ENCODE data around the gene VSIG4. TPM values are rescaled to one million over a fixed set of nuclear protein-coding genes. Genes with fewer than 3 reads are reported as not detected.

Gene VSIG4
- total RNA-seq, 4 donors from 2014 or later, result 8.7 to 20.4 (median 14.7) TPM

GRCh38 chrX:66038115-66038514 lies 1.8 kb downstream of the VSIG4 start:
- TF ChIP-seq EP300 (IDR thresholded peaks at IDR 0.05) (no peak), POLR2A (IDR thresholded peaks at IDR 0.05) (no peak), CTCF (IDR thresholded peaks at IDR 0.05) (no peak), POLR2AphosphoS5 (IDR thresholded peaks at IDR 0.05) (no peak)
- DNase-seq (ENCODE audit: low spot score in 2 of 2), result no peak
- Histone ChIP-seq H3K4me3 (peak overlapping the region; percentile 20), H3K4me1 (no peaks in the 10 kb centered on the region), H3K27me3 (no peaks in the 10 kb centered on the region), H3K36me3 (no peaks in the 10 kb centered on the region), H3K9me3 (no peaks in the 10 kb centered on the region), H3K27ac (no peak overlapping the region)
- 83% methylated on average over 1 of the region's 1 CpG for WGBS

GRCh38 chrX:66036231-66036630 lies 3.6 kb downstream of the VSIG4 start:
- no peaks in the 10 kb centered on the region for H3K27me3 ChIP-seq
- 97% methylated on average over 1 of the region's 1 CpG for WGBS
- no peak overlapping the region for H3K4me3 ChIP-seq
- no peaks in the 10 kb centered on the region for H3K4me1 ChIP-seq
- H3K36me3 ChIP-seq, result no peaks in the 10 kb centered on the region
- no peak for TF ChIP-seq POLR2A (IDR thresholded peaks at IDR 0.05)
- no peak for DNase-seq (ENCODE audit: low spot score in 2 of 2)
- no peaks in the 10 kb centered on the region for H3K9me3 ChIP-seq
- H3K27ac ChIP-seq, result no peak overlapping the region

- no peak overlapping the region for H3K27ac ChIP-seq
- no peaks in the 10 kb centered on the region for H3K36me3 ChIP-seq
- no peak for TF ChIP-seq POLR2A (IDR thresholded peaks at IDR 0.05)
- TF ChIP-seq CTCF (IDR thresholded peaks at IDR 0.05), result no peak
- TF ChIP-seq EP300 (IDR thresholded peaks at IDR 0.05), result no peak
- no peak for TF ChIP-seq POLR2AphosphoS5 (IDR thresholded peaks at IDR 0.05)
- DNase-seq (ENCODE audit: low spot score in 2 of 2), result no peak
- no peaks in the 10 kb centered on the region for H3K27me3 ChIP-seq
- H3K9me3 ChIP-seq, result no peaks in the 10 kb centered on the region
- H3K4me1 ChIP-seq, result no peaks in the 10 kb centered on the region
- H3K4me3 ChIP-seq, result no peak overlapping the region
Observed at GRCh38 chrX:66035667-66036066, 4.2 kb downstream of the VSIG4 start.

GRCh38 chrX:66030505-66031317 lies 9.2 kb downstream of the VSIG4 start:
- H3K36me3 ChIP-seq, result no peaks in the 10 kb centered on the region
- TF ChIP-seq EP300 (IDR thresholded peaks at IDR 0.05), result no peak
- peak in 1 of 2 donors; percentile 9 for TF ChIP-seq CTCF (IDR thresholded peaks at IDR 0.05)
- no peak overlapping the region for H3K4me3 ChIP-seq
- no peaks in the 10 kb centered on the region for H3K27me3 ChIP-seq
- no peaks in the 10 kb centered on the region for H3K4me1 ChIP-seq
- DNase-seq (ENCODE audit: low spot score in 2 of 2), result no peak
- no peaks in the 10 kb centered on the region for H3K9me3 ChIP-seq
- H3K27ac ChIP-seq, result no peak overlapping the region
- 41% methylated on average over 7 of the region's 7 CpGs for WGBS

- TF ChIP-seq EP300 (IDR thresholded peaks at IDR 0.05), result no peak
- no peak for TF ChIP-seq POLR2A (IDR thresholded peaks at IDR 0.05)
- no peak for TF ChIP-seq CTCF (IDR thresholded peaks at IDR 0.05)
- TF ChIP-seq POLR2AphosphoS5 (IDR thresholded peaks at IDR 0.05), result no peak
- Histone ChIP-seq H3K36me3 (no peaks in the 10 kb centered on the region), H3K27me3 (no peaks in the 10 kb centered on the region), H3K4me1 (no peaks in the 10 kb centered on the region), H3K9me3 (no peaks in the 10 kb centered on the region), H3K4me3 (no peak overlapping the region), H3K27ac (no peak overlapping the region)
- no peak for DNase-seq (ENCODE audit: low spot score in 2 of 2)
- WGBS, result 72% methylated on average over 2 of the region's 2 CpGs
Observed at GRCh38 chrX:66028936-66029335, 10.9 kb downstream of the VSIG4 start.

GRCh38 chrX:66024570-66024969 lies 15.3 kb downstream of the VSIG4 start:
- TF ChIP-seq POLR2A (IDR thresholded peaks at IDR 0.05), result no peak
- TF ChIP-seq EP300 (IDR thresholded peaks at IDR 0.05), result no peak
- TF ChIP-seq POLR2AphosphoS5 (IDR thresholded peaks at IDR 0.05), result no peak
- TF ChIP-seq CTCF (IDR thresholded peaks at IDR 0.05), result no peak
- Histone ChIP-seq H3K36me3 (no peaks in the 10 kb centered on the region), H3K9me3 (no peaks in the 10 kb centered on the region), H3K4me3 (no peak overlapping the region), H3K4me1 (no peaks in the 10 kb centered on the region), H3K27me3 (no peaks in the 10 kb centered on the region), H3K27ac (no peak overlapping the region)
- WGBS, result 49% methylated on average over 2 of the region's 2 CpGs
- DNase-seq (ENCODE audit: low spot score in 2 of 2), result no peak
